Loucy (cell line): ENCODE measurements around the gene PPIF.

Experiments used
- H2AFZ ChIP-seq: fragments of 200-600 bp; sonication (generic); 2 replicates; pipeline ENCODE4 v1.6.0; 2016; ENCODE audit warnings: antibody characterized with exemption, mild to moderate bottlenecking, low read length, moderate library complexity
- H3F3A ChIP-seq: fragments of 200-600 bp; 2 replicates; pipeline ENCODE4 v1.6.0; 2016; ENCODE audit warnings: antibody characterized with exemption, low read depth, mild to moderate bottlenecking
- H3K27me3 ChIP-seq: fragments of 200-600 bp; sonication (generic); 2 replicates; pipeline ENCODE4 v1.6.1; 2014; ENCODE audit warnings: low read length, mild to moderate bottlenecking; ENCODE audit not compliant: insufficient read depth, poor library complexity, severe bottlenecking
- H3K36me3 ChIP-seq: fragments of 200-600 bp; sonication (generic); 2 replicates; pipeline ENCODE4 v1.6.1; 2016; ENCODE audit warnings: low read length; ENCODE audit not compliant: insufficient read depth
- H3K4me1 ChIP-seq: fragments of 200-600 bp; sonication (generic); 2 replicates; pipeline ENCODE4 v1.5.1; 2014; ENCODE audit warnings: low read length, mild to moderate bottlenecking; ENCODE audit not compliant: insufficient read depth, poor library complexity, severe bottlenecking
- H3K4me2 ChIP-seq: fragments of 200-600 bp; sonication (generic); 2 replicates; pipeline ENCODE4 v1.6.0; 2014; ENCODE audit warnings: antibody characterized with exemption, low read length, low read depth, mild to moderate bottlenecking; ENCODE audit not compliant: poor library complexity, severe bottlenecking
- H3K4me3 ChIP-seq: fragments of 200-600 bp; sonication (generic); 2 replicates; pipeline ENCODE4 v1.5.1; 2014; ENCODE audit warnings: low read length, mild to moderate bottlenecking, mixed read lengths; ENCODE audit not compliant: poor library complexity, severe bottlenecking
- H3K79me2 ChIP-seq: fragments of 200-600 bp; sonication (generic); 2 replicates; pipeline ENCODE4 v1.6.1; 2014; ENCODE audit warnings: low read length; ENCODE audit not compliant: insufficient read depth
- H3K9ac ChIP-seq: fragments of 200-600 bp; sonication (generic); 2 replicates; pipeline ENCODE4 v1.6.0; 2014; ENCODE audit warnings: mild to moderate bottlenecking, low read depth, low read length, moderate library complexity; ENCODE audit not compliant: poor library complexity, severe bottlenecking
- H3K9me2 ChIP-seq: fragments of 200-600 bp; sonication (generic); replicated peaks from 2 replicates; pipeline ENCODE4 v1.6.1; 2016; ENCODE audit warnings: low read depth, low read length, mixed read lengths
- H3K9me3 ChIP-seq: fragments of 200-600 bp; sonication (generic); 2 replicates; pipeline ENCODE4 v1.6.1; 2014; ENCODE audit warnings: mild to moderate bottlenecking, antibody characterized with exemption, low read length, low read depth; ENCODE audit not compliant: insufficient read depth
- H4K20me1 ChIP-seq: fragments of 200-600 bp; sonication (generic); 2 replicates; pipeline ENCODE4 v1.6.0; 2014; ENCODE audit warnings: antibody characterized with exemption, low read length, mild to moderate bottlenecking; ENCODE audit not compliant: insufficient read depth, poor library complexity, severe bottlenecking
- EZH2phosphoT487 ChIP-seq: fragments of 200-600 bp; IDR thresholded peaks from 2 replicates; pipeline ENCODE4 v1.6.1; 2018; ENCODE audit warnings: antibody characterized with exemption, mild to moderate bottlenecking, moderate library complexity, borderline replicate concordance
- TF ChIP-seq, protein P1 (sequence below): fragments of 200-600 bp; sonication (generic); conservative IDR thresholded peaks from 2 replicates; pipeline ENCODE4 v1.5.1; 2014; ENCODE audit warnings: mild to moderate bottlenecking, antibody characterized with exemption, low read length

Gene PPIF

GRCh38 chr10:79404231-79404609 lies 57.0 kb downstream of the PPIF start:
- H3K79me2 ChIP-seq, result no peaks in the 10 kb centered on the region
- H3K9me2 ChIP-seq, result no peaks in the 10 kb centered on the region
- H4K20me1 ChIP-seq, result no peaks in the 10 kb centered on the region
- no peak for TF ChIP-seq EZH2phosphoT487
- TF ChIP-seq, protein P1, sequence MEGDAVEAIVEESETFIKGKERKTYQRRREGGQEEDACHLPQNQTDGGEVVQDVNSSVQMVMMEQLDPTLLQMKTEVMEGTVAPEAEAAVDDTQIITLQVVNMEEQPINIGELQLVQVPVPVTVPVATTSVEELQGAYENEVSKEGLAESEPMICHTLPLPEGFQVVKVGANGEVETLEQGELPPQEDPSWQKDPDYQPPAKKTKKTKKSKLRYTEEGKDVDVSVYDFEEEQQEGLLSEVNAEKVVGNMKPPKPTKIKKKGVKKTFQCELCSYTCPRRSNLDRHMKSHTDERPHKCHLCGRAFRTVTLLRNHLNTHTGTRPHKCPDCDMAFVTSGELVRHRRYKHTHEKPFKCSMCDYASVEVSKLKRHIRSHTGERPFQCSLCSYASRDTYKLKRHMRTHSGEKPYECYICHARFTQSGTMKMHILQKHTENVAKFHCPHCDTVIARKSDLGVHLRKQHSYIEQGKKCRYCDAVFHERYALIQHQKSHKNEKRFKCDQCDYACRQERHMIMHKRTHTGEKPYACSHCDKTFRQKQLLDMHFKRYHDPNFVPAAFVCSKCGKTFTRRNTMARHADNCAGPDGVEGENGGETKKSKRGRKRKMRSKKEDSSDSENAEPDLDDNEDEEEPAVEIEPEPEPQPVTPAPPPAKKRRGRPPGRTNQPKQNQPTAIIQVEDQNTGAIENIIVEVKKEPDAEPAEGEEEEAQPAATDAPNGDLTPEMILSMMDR, result no peak
- no peaks in the 10 kb centered on the region for H3K9me3 ChIP-seq
- no peak overlapping the region for H3K4me2 ChIP-seq
- H3K4me3 ChIP-seq, result no peak overlapping the region
- no peaks in the 10 kb centered on the region for H3F3A ChIP-seq
- H3K4me1 ChIP-seq, result peaks cover 15% of the 10 kb centered on the region
- no peak overlapping the region for H2AFZ ChIP-seq
- H3K36me3 ChIP-seq, result no peaks in the 10 kb centered on the region
- no peaks in the 10 kb centered on the region for H3K27me3 ChIP-seq
- H3K9ac ChIP-seq, result no peak overlapping the region

DNA sequence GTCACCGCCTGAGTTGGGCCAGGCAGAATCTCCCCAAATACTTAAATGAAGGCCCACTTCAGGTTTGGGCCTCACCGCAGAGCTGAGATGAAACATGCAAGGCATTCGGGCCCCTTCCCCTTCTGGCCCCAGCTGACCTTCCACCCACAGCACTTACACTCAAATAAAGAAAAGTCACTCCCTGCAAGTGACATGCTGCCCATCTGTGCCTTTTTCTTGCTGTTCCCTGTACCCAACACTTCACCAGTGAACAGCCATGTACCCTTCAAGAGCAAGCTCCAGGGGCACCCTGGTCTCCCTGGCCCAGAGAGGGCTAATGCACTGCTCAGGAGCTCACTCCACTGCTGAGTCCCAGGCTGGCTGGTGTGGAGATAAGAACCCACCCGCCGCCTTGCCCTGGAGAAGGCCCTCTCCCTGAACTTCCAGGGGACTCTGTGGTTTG lies 57.4 kb downstream of the PPIF start:
- H4K20me1 ChIP-seq, result no peaks in the 10 kb centered on the region
- H3K36me3 ChIP-seq, result no peaks in the 10 kb centered on the region
- no peaks in the 10 kb centered on the region for H3K9me3 ChIP-seq
- peaks cover 15% of the 10 kb centered on the region for H3K4me1 ChIP-seq
- H3K79me2 ChIP-seq, result no peaks in the 10 kb centered on the region
- H3K27me3 ChIP-seq, result no peaks in the 10 kb centered on the region
- no peaks in the 10 kb centered on the region for H3F3A ChIP-seq
- no peak overlapping the region for H3K9ac ChIP-seq
- no peak overlapping the region for H3K4me3 ChIP-seq
- H3K9me2 ChIP-seq, result no peaks in the 10 kb centered on the region
- H3K4me2 ChIP-seq, result no peak overlapping the region
- no peak overlapping the region for H2AFZ ChIP-seq
- TF ChIP-seq EZH2phosphoT487, result no peak
- TF ChIP-seq, protein P1, result no peak
